ENCODE measurements around the gene TAP1.
"Not testable (repeated sequence)": the region's sequence is repeated elsewhere in the genome, so short reads cannot be mapped to it uniquely, and the experiment has no call there.

Gene TAP1

DNA sequence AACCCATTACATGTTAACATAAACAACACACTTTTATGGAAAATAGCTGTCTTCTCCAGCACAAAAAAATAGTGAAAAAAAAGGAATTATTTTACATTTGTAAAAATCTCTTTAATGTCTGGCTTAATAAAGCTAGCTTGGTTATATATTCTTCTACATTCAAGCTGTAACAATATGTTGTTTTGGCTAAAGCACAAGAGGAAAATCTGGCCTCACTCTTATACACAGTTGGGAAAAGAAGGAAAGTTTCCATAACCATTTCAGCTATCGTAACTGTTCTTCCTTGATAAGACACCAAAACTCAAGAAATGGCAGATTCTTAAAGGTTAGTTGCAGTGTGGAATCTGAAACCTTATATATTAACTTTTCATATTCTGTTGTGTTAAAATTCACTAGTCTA is 44.3 kb downstream of the TAP1 start:
- no peaks in the 10 kb centered on the region for H3K36me3 ChIP-seq (ENCODE audit: control insufficient read depth, insufficient read depth, low read length)
- peaks cover 7% of the 10 kb centered on the region for H3K27me3 ChIP-seq (ENCODE audit: control insufficient read depth, insufficient read depth, low read length)
- H3K9ac ChIP-seq (ENCODE audit: low read length), result no peak overlapping the region
- H3K9me3 ChIP-seq (ENCODE audit: control insufficient read depth, low read length), result no peaks in the 10 kb centered on the region
- no peak overlapping the region for H3K4me3 ChIP-seq (ENCODE audit: low read length)
- no peaks in the 10 kb centered on the region for H3K4me1 ChIP-seq (ENCODE audit: control insufficient read depth, insufficient read depth, low read length)

GRCh38 chr6:32807020-32807580 is 46.4 kb downstream of the TAP1 start:
- H3K27me3 ChIP-seq (ENCODE audit: control insufficient read depth, insufficient read depth, low read length), result peaks cover 7% of the 10 kb centered on the region
- no peaks in the 10 kb centered on the region for H3K4me1 ChIP-seq (ENCODE audit: control insufficient read depth, insufficient read depth, low read length)
- H3K4me3 ChIP-seq (ENCODE audit: low read length), result no peak overlapping the region
- no peaks in the 10 kb centered on the region for H3K36me3 ChIP-seq (ENCODE audit: control insufficient read depth, insufficient read depth, low read length)
- no peak overlapping the region for H3K9ac ChIP-seq (ENCODE audit: low read length)
- H3K9me3 ChIP-seq (ENCODE audit: control insufficient read depth, low read length), result no peaks in the 10 kb centered on the region

DNA sequence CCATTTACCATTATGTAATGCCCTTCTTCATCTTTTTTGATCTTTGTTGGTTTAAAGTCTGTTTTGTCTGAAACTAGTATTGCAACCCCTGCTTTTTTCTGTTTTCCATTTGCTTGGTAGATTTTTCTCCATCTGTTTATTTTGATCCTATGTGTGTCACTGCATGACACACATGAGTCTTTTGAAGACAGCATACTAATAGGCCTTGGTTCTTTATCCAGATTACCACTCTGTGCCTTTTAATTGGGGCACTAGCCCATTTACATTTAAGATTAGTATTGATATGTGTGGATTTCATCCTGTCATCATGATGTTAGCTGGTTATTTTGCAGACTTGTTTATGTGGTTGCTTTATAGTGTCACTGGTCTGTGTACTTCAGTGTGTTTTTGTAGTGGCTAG is 48.1 kb downstream of the TAP1 start:
- not testable (repeated sequence) for H3K4me1 ChIP-seq (ENCODE audit: control insufficient read depth, insufficient read depth, low read length); H3K4me3 ChIP-seq (ENCODE audit: low read length); H3K9me3 ChIP-seq (ENCODE audit: control insufficient read depth, low read length); H3K9ac ChIP-seq (ENCODE audit: low read length); H3K36me3 ChIP-seq (ENCODE audit: control insufficient read depth, insufficient read depth, low read length)
- H3K27me3 ChIP-seq (ENCODE audit: control insufficient read depth, insufficient read depth, low read length), result peaks cover 11% of the 10 kb centered on the region

- H3K27me3 ChIP-seq (ENCODE audit: control insufficient read depth, insufficient read depth, low read length), result peaks cover 14% of the 10 kb centered on the region
Measured at GRCh38 chr6:32803416-32803815, 50.1 kb downstream of the TAP1 start.

DNA sequence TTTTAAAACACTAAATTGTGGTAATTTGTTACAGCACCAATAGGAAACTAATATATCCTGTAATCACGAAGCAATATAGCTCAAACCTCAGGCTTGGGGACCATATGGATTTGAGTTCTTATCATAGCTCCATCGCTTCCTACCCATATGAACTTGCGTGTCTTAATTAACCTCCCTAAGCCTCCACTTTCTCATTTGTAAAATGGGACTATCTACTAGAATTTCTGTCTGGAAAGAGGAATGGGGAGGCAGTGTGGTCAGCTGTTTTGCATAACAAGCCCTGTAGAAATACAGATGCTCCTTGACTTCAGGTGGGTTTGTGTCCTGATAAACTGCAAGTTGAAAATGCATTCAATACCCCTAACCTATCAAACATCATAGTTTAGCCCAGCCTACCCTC is 53.8 kb downstream of the TAP1 start:
- H3K27me3 ChIP-seq (ENCODE audit: control insufficient read depth, insufficient read depth, low read length), result peaks cover 14% of the 10 kb centered on the region

More at GRCh38 chr6:32803416-32803815, 50.1 kb downstream of the TAP1 start:
- Histone ChIP-seq H3K9me3 (ENCODE audit: control insufficient read depth, low read length) (no peaks in the 10 kb centered on the region), H3K4me3 (ENCODE audit: low read length) (no peak overlapping the region), H3K9ac (ENCODE audit: low read length) (no peak overlapping the region), H3K36me3 (ENCODE audit: control insufficient read depth, insufficient read depth, low read length) (no peaks in the 10 kb centered on the region), H3K4me1 (ENCODE audit: control insufficient read depth, insufficient read depth, low read length) (no peaks in the 10 kb centered on the region)

DNA sequence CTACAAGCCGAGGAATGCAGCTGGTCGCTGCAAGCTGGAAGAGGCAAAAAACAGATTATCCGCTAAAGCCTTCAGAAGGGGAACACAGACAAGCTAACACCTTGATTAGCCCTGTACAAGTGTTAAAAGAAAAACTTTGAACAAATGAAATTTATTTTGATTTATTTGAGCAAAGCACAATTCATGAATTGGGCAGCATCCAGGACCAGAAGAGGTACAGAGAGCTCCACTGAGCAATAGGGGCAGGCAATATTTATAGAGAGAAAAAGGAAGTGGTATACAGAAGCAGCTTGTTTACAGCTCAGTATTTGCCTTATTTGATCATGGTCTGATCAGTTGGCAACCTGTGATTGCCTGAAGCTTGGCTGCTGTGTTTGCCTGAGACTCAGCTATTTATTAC is 54.3 kb downstream of the TAP1 start:
- no peak overlapping the region for H3K4me3 ChIP-seq (ENCODE audit: low read length)
- peaks cover 4% of the 10 kb centered on the region for H3K4me1 ChIP-seq (ENCODE audit: control insufficient read depth, insufficient read depth, low read length)
- H3K27me3 ChIP-seq (ENCODE audit: control insufficient read depth, insufficient read depth, low read length), result peaks cover 14% of the 10 kb centered on the region
- no peaks in the 10 kb centered on the region for H3K36me3 ChIP-seq (ENCODE audit: control insufficient read depth, insufficient read depth, low read length)
- no peaks in the 10 kb centered on the region for H3K9me3 ChIP-seq (ENCODE audit: control insufficient read depth, low read length)
- H3K9ac ChIP-seq (ENCODE audit: low read length), result no peak overlapping the region

More for the DNA sequence above, 53.8 kb downstream of the TAP1 start:
- no peak overlapping the region for H3K9ac ChIP-seq (ENCODE audit: low read length)
- H3K9me3 ChIP-seq (ENCODE audit: control insufficient read depth, low read length), result no peaks in the 10 kb centered on the region
- peaks cover 4% of the 10 kb centered on the region for H3K4me1 ChIP-seq (ENCODE audit: control insufficient read depth, insufficient read depth, low read length)
- no peak overlapping the region for H3K4me3 ChIP-seq (ENCODE audit: low read length)
- H3K36me3 ChIP-seq (ENCODE audit: control insufficient read depth, insufficient read depth, low read length), result no peaks in the 10 kb centered on the region

DNA sequence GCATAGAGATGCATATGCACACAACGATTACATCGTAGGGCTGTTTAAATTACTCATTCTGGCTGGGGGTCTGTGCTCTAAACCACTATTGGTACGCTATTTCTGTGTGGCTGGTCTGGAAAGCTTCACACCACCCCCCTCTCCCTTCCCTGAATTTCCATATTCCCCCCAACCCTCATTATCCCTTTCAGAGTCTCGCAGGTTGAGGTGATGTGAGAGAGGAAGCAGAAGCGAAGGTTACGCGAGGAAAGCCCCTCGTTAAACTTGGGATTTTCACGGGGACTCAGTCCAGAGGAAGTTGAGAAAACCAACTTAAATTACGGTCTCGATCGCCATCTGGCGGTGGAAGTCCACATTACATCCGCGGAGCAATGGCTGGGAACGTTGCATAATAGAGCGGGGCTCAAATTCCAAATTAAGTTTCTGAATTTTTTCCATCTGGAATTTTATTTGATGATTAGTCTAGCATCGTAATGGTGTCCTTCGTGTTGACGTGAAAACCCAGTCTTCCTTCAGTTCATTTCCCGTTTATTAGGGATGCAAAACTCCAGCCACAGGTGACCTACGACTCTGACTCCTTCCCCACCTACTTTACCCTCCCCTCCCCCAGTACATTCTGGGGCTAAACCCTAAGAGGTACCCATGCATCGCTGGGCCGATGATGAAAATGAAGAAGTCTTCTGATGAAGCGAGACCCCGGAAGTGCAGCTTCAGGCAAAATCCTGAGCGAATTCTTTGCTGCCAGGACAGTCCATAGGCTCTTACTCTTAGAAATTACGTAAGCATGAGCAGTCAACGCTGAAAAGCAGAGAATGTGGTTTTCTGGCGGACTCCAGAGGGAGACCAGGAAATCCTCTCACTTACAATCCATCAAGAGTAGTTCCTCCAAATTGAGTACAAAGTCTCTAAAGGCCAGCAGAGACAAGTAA is 56.4 kb downstream of the TAP1 start:
- Histone ChIP-seq H3K9ac (ENCODE audit: low read length) (peak overlapping the region; percentile 9), H3K4me1 (ENCODE audit: control insufficient read depth, insufficient read depth, low read length) (peaks cover 4% of the 10 kb centered on the region), H3K27me3 (ENCODE audit: control insufficient read depth, insufficient read depth, low read length) (peaks cover 14% of the 10 kb centered on the region), H3K9me3 (ENCODE audit: control insufficient read depth, low read length) (no peaks in the 10 kb centered on the region), H3K4me3 (ENCODE audit: low read length) (no peak overlapping the region), H3K36me3 (ENCODE audit: control insufficient read depth, insufficient read depth, low read length) (no peaks in the 10 kb centered on the region)

Measured in mucosa of stomach (tissue), 1 donor.